ENCODE data around the gene UBQLN1. TPM values are rescaled to one million over a fixed set of nuclear protein-coding genes. Genes with fewer than 3 reads are reported as not detected.
"Not testable (repeated sequence)": the region's sequence is repeated elsewhere in the genome, so short reads cannot be mapped to it uniquely, and the experiment has no call there.

The UBQLN1 gene
- total RNA-seq (2014; rRNA removed; shearing (Covaris generic)), result 133 and 173 TPM in 2 replicates
- polyA plus RNA-seq (2015; cell fraction: cytosol; rRNA removed), result 102 and 124 TPM in 2 replicates
- 143 and 145 TPM in 2 replicates for polyA plus RNA-seq (2015; cell fraction: nucleus; rRNA removed)

DNA sequence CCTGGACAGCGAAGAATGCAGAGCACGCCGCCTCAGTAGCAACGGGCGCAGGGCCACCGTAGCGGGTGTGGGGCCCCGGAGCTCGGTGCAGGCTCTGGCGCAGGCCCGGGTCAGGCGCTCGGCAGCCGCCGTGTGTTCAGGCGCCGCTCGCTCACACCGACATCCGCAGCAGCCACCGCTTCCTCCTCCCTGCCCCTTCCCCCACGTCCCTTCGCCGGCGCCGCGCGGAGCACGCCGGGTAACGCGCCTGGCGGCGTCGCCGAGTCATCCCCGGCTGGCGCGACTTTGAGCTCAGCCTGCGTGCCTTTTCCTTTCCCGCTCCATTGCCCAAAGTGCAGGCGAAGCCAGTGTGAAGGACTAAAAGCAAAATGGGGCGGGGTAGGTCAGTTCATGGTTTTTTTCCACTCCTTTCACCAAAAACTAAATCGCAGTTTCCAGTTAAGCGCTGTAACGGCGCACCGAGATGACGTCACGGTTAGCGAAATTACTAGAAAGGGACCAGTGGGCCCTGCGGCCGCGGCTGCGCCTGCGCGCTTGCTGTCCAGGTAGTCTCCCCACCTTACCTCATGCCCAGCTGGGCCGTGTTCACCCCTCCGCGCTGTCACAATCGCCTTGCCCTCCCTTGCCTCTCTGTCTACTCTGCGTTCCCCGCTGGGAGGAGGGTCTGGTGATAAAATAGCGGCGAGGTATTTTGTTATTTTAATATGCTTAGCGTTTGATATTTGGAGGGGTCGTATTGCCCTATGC lies at the start of gene UBQLN1:
Gene UBQLN1 (minus strand): TSS at position 191 of the 747 bp plus-strand sequence. CDS start 279 bp downstream, outside the sequence.
- peak; percentile 87 for DNase-seq (ENCODE audit: low read depth)

DNA sequence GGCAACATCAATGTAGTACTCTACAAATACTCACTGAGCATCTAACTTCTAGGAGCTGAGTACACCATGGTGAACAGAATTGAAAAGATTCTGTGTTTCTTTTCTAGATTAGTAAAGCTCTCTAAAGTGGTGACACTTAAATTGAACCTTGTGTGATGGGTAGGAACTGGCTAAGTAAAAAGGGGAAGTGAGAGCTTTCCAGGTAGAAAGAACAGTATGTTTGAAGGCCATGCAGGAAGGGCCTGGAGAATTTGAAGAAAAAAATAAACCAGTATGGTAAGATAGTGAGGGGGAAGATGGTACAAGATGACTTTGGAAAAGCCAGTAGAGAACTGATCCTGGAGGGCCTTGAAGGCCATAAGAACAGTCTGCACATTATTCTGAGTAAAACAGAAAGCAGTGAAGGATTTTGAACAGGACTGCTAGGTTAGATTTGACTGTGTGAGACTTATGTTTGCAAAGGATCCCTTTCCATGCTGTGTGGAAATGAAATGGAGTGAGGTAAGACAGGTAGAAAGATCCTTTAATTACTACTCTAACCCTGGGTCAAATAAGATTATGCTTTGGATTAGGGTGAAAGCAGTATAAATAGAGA lies 46.7 kb upstream of the UBQLN1 start:
- DNase-seq (ENCODE audit: low read depth), result no peak

DNA sequence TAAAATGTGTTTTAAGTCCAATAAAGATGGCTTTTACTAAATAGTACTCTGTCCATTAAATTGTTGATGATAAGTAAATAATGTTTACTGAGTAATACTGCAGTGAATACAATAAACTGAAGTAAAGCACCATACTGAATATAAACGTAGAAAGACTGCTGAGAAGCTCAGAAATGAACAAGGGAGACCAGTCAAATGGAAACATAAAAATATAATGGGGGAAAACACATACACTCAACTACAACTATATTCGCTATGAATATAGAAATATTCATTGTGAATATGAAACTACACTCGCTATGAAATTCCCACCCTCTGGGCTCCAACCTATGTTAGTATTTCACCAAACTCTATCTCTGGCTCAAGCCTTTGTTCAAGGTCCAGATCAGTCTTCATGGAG lies 41.9 kb upstream of the UBQLN1 start:
- no peak for DNase-seq (ENCODE audit: low read depth)

DNA sequence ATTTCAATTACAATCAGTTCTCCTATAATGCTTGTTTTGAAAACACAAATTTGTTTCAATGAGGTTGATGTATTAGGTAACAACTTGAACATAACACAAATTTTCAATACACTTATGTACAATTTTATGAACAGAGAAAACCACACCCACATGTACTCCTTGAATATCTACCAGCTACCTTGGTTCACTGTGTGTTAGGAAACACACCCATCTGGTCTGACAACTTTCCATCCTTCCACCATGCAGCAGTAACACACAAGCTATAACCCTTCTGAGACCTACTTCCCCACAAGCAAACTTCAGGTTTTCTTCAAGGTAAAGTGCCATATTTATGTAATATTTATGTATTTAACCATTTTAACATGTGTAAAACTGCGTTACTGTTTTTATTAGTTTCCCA lies 36.4 kb upstream of the UBQLN1 start:
- no peak for DNase-seq (ENCODE audit: low read depth)

DNA sequence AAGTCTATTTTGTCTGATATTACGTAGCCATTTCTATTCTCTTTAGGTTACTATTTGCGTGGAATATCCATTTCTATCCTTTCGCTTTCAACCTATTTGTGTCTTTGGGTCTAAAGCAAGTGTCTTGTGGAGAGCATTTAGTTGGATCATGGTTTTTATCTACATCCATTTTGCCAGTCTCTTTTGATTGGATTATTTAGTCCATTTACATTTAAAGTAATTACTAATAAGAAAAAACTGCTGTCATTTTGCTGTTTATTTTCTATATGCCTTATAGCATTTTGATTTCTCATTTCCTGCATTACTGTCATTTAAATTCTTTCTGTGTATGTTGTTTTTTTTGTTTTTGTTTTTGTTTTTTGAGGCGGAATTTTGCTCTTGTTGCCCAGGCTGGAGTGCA lies 26.0 kb upstream of the UBQLN1 start:
- DNase-seq (ENCODE audit: low read depth), result no peak

DNA sequence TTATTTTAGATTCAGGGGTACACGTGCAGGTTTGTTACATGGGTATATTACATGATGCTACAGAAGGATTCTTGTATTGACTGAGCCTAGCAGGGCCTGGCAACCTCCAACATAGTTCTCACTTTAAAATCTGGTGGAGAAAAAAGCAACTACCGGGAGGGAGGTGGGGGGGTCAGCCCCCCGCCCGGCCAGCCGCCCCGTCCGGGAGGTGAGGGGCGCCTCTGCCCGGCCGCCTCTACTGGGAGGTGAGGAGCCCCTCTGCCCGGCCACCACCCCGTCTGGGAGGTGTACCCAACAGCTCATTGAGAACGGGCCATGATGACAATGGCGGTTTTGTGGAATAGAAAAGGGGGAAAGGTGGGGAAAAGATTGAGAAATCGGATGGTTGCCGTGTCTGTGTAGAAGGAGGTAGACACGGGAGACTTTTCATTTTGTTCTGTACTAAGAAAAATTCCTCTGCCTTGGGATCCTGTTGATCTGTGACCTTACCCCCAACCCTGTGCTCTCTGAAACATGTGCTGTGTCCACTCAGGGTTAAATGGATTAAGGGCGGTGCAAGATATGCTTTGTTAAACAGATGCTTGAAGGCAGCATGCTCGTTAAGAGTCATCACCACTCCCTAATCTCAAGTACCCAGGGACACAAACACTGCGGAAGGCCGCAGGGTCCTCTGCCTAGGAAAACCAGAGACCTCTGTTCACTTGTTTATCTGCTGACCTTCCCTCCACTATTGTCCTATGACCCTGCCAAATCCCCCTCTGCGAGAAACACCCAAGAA lies 21.0 kb upstream of the UBQLN1 start:
- not testable (repeated sequence) for DNase-seq (ENCODE audit: low read depth)

DNA sequence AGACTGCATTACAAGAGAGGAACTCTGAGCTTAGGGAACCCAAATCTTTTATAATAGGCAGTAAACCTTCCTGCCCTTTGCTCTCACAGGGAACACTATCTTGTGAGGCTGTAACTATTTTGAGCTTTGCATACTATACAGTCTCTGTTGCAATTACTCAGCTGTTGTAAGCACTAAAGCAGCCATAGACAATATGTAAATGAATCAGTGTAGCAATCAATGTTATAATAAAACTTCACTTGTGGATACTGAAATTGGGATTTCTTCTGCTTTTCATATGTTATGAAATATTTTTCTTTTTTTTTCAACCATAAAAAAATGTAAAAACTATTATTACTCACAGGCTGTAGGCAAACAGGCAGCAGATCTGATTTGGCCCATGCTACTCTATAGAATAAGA lies 16.7 kb upstream of the UBQLN1 start:
- DNase-seq (ENCODE audit: low read depth), result no peak

DNA sequence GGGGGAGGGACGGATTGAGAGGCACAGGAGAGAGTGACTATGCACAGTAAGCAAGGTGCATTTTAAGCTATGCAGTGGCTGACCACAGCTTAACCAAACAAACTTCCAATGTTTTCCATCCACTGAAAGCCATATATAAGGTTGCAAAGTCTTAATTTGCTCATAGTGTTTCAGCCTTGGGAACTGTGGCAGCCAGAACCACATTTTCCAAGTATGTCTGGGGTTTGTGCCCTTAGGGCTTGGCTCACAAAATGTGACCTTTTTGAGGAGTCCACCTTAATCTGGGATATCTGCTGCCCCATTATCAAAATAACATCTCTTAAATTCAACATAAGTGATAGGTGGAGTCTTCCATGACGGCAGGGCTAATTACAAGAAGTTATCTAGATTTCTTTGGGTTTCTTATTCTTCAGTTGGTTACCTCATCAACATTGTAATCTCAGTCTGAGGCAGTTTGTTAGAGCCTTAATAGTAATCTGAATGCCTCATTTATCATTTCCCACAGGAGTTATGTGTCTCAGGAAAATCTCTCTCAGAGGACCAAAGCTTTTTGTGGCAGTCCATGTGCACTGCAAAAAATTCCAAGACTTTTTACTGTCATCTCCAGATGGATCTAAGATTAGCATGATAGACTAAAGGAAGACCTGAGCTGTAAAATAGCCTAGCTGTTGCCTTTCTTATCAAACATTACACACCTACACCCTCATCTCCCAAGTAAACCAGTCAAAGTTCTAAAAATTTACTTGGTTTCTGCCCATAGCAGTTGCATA lies 15.2 kb upstream of the UBQLN1 start:
- DNase-seq (ENCODE audit: low read depth), result no peak

DNA sequence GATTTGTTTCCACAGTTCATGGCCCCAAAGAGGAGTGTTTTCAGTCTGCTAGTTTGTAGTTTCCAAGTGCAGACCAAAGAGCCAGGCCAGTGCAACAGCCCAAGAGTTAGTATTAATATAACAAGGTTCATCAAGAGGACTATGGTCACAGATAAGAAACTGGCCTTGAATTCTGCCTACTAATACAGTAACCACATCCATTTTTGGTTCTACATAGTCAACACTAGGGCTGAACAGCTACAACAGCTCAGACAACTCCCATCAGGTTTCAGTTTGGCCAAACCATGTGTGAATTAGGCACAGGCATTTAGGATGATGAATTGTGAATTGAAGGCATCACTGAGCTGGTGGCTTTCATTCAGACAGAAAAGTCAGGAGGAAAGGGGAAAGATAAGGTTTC lies 13.8 kb upstream of the UBQLN1 start:
- DNase-seq (ENCODE audit: low read depth), result no peak

DNA sequence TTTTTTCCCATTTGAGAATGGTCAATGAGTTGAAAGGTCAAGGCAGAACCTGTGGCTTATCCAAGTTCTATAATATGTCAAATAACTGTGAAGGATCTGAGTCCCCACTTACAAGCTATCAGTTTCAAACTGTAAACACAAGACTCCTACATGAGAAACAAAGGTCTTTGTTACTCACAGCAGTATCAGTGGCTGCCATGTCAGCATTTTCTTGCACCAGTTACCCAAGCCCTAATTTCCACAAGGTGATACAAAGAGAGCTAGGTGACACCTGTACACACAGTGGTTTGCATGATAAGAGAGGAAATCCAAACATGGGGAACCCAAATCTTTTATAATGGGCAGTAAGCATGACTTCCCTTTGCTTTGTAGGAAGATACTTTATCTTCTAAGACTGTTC lies 8.0 kb upstream of the UBQLN1 start:
- DNase-seq (ENCODE audit: low read depth), result no peak

DNA sequence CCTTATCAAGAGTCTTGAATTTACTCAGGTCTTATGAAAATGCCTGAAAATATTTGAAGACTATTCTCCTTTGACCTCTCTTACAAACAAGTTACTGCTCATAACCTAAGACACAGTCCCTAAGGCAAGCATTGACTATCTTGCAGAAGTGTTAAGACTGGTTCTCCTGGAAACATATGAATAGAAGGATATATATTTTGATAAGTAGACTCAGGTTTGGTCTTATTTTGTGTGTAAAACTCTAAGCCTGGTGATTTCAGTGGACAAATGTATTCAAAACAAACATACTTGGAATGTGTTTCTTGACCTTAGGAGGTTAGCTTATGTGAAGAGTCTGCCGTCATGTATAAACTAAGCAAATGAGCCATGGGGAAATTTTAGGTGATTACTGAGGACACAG lies 7.5 kb upstream of the UBQLN1 start:
- no peak for DNase-seq (ENCODE audit: low read depth)

DNA sequence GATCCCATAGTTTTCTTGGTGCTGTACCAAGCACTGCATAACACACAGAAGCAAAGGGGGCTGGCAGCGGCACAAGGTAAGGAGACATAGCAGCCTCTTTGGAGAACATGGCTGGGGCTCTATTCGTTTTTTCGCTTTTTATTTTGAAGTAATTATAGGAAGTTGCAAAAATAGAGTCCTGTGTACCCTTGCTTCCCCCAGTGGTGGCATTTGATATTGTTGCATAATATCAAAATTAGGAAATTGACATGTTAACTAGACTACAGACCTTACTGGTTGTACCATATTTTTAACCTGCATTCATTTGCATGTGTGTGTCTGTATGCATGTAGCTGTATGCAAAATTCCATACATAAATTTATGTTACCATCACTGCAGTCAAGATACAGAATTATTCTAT lies 6.6 kb upstream of the UBQLN1 start:
- DNase-seq (ENCODE audit: low read depth), result no peak

DNA sequence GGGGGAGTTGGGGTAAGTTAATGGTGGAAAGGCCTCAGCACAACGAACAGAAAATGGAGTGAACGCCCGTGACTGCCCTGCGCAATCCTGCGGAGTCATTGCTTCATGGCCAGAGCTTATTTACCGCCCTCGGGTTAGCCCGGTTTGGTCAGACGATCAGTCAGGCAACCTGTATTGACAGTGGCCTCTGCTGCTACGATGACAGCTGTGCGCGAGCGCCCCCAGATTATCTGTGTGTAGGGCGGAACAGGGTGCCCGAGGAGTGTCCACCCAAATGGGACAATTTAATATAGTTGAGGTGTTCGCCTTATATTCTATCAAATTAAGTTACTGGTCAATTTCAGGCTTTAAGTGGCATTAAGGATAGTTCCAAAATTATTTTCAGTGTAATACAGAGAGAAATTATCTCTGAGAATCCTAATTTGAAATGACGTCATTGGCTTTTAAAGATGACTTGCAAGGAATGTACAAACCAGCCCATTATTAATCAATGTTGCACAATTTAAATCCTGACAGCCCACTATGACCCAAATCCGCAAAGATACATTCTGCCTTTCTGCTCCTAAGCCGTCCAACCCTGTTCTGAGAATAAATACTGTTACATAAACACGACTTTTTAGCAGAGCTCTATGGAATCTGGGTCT lies 879 bp upstream of the UBQLN1 start:
- peak; percentile 30 for DNase-seq (ENCODE audit: low read depth)

DNA sequence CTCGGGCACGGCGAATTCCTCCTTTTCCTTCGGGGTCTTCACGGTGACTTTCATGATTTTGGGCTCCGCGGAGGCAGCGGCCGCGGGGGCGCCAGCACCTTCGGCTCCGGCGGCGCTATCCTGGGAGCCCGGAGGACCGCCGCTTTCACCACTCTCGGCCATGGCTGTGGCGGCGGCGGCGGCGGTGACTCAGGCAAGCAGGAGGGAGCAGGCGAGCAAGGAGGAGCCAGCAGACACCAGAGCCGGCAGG lies 315 bp downstream of the UBQLN1 start:
- peak; percentile 82 for DNase-seq (ENCODE audit: low read depth)

DNA sequence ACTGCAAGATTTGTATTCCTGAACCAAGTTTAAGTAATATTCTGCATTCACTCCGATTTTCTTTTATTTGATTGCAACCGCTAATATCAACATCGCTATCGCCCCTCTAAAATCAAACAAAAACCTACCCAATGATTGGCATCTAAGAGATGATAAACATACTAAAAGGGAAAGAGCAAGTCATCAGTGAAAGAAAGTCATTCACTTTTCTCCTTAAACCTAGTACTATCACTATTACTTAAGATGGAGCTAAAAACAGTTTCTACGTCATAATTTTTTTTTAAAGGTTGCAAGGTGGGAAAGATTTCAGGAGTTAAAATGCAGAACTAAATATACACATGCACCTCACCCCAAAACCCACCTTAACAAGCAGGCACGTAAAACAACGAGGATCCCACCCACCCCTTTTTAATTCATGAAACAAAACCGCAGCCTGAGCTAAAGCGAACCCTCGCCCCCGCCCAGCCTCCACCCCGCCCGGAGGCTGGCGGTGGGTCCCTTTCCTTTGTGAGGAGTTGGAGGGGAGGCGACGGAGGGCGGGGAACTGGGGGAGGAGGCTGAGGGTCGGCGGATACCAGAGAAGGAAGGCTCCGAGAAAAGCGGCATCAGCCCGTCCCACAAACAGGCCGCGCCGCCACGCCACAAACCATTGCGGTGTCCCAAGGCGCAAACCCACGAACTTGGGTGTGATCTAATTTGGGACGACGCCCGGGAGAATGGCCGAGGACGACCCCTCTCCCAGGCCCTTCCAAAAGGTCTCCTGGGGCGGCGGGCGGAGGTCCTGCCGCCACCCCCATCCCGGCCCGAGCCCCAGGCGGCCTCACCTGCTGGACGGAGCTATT lies 861 bp downstream of the UBQLN1 start:
- peak; percentile 26 for DNase-seq (ENCODE audit: low read depth)

DNA sequence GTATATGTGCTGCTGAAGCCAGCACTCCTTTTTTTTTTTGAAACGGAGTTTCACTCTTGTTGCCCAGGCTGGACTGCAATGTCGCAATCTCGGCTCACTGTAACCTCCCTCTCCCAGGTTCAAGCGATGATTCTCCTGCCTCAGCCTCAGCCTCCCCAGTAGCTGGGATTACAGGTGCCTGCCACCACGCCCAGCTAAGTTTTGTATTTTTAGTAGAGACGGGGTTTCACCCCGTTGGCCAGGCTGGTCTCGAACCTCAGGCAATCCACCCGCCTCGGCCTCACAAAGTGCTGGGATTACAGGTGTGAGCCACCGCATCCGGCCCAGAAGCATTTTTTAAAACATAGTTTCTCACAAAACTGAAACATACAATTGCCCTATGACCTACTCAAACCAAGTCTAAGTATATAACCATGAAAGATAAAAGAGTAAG lies 2.5 kb downstream of the UBQLN1 start:
- DNase-seq (ENCODE audit: low read depth), result not testable (repeated sequence)

DNA sequence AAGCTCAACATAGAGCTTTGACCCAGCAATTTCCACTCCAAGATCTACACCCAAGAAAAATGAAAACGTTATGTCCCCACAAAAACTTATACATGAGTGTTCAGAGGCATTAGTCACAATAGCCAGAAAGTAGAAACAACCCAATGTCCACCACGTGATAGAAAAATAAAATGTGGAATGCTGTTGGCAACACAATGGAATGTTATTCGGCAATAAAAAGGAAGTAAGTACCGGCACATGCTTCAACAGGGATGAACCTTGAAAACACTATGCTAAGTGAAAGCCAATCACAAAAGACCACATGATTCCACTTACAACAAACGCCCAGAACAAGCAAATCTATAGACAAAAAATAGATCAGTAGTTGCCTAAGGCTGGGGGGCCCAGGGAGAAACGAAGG lies 6.0 kb downstream of the UBQLN1 start:
- peak; percentile 47 for DNase-seq (ENCODE audit: low read depth)

DNA sequence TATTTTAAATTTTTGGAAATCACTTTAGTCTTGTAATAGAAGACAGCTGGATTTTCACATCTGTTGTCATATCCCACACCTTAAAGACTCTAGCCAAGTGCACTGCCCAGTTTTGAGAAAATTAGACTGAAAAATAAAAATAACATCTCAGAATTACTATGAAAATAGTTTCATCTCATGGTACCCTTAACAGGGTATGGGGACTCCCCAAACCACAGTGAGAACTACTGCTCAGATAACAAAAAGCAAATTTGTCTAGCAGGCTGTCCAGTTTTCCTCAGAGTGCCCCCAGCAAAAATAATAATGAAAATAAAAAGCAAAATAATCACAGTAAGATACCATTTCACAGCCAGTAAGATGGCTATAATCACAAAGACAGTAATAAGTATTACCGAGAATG lies 6.5 kb downstream of the UBQLN1 start:
- DNase-seq (ENCODE audit: low read depth), result no peak

DNA sequence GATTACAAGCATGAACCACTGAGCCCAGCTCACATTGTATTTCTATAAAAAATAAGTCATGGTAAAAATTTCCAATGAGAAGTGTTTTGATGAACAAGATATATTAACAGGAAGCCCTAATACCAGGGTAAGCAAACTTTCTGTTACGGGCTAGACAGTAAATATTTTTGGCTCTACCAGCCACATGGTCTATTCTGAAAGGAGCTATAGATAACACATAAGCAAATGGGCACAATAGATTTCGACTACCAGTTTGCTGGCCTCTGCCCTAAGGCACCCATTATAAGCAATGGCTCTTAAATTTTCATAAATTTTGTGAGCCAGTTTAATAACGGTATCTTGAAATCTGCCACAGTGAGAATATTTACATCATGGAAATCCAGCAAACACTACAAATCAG lies 8.1 kb downstream of the UBQLN1 start:
- DNase-seq (ENCODE audit: low read depth), result no peak

DNA sequence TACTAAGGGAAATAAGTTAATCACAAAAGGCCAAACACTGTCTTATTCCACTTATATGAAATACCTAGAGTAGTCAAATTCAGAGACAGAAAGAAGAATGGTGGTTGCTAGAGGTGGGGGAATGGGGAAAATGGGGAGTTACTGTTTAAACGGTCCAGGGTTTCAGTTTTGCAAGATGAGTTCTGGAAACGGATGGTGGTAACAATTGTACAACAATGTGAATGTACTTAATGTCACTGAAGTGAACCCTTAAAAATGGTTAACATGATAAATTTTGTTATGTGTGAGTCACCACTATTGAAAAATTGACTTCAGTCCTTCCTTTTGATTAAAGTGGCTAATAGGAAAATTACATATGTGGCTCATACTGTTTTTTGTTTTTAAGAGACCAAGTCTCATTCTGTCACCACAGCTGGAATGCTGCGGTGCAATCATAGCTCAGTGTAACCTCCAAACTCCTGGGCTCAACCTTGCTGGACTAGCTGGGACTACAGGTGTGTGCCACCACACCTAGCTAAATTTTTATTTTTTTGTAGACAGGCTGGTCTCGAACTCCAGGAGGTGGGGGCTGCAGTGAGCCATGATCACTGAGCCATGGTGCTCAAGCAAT lies 8.7 kb downstream of the UBQLN1 start:
- DNase-seq (ENCODE audit: low read depth), result no peak

Data from HT1080 (cell line).